ENCODE measurements around the gene ERI3. TPM values are rescaled to one million over a fixed set of nuclear protein-coding genes. Genes with fewer than 3 reads are reported as not detected.

The ERI3 gene
- total and polyA plus RNA-seq, 2 of the 4 experiments (the other 2 are of a cell fraction) = 56.6 to 70.9 TPM

GRCh38 chr1:44227211-44227610 is 127.8 kb downstream of the ERI3 start:
- Histone ChIP-seq H2BK15ac (ENCODE audit: low read depth, low read length) (no peak overlapping the region), H2BK120ac (ENCODE audit: low read depth, low read length) (no peak overlapping the region), H4K5ac (ENCODE audit: low read depth, low read length) (no peak overlapping the region), H3K9me3 (ENCODE audit: control insufficient read depth, insufficient read depth, low read length) (no peaks in the 10 kb centered on the region), H3K9me1 (ENCODE audit: insufficient read depth, low read length) (peaks cover 5% of the 10 kb centered on the region; the same call in 1 of the 2 replicates), H3K4me2 (ENCODE audit: low read depth, low read length) (no peak overlapping the region), H3K79me1 (ENCODE audit: low read depth in 1 of 2, low read length in 2 of 2) (no peaks in the 10 kb centered on the region; a peak in 1 of 4 replicates), H3K4me1 (ENCODE audit: control insufficient read depth, insufficient read depth, low read length) (no peaks in the 10 kb centered on the region), H4K8ac (ENCODE audit: low read depth in 2 of 2, low read length in 2 of 2) (no peak overlapping the region), H3K4me3 (ENCODE audit: insufficient read depth, low read depth, low read length) (no peak overlapping the region), H3K27ac (ENCODE audit: insufficient read depth, low read length) (no peak overlapping the region), H4K91ac (ENCODE audit: insufficient read depth, low read depth, low read length) (no peak overlapping the region), H2AFZ (replicated peaks; ENCODE audit: low read length, poor library complexity) (no peak overlapping the region), H3K4ac (ENCODE audit: low read depth, low read length) (no peak overlapping the region), H3K27me3 (ENCODE audit: control insufficient read depth, insufficient read depth, low read length) (no peaks in the 10 kb centered on the region), H2BK20ac (ENCODE audit: low read depth, low read length) (no peak overlapping the region), H2AK5ac (ENCODE audit: low read depth, low read length) (no peak overlapping the region), H2AK9ac (replicated peaks; ENCODE audit: low read depth, low read length, poor library complexity) (no peak overlapping the region), H2BK5ac (ENCODE audit: low read depth, low read length, poor library complexity, severe bottlenecking) (no peak overlapping the region), H3K18ac (ENCODE audit: low read depth, low read length) (no peak overlapping the region), H3K36me3 (ENCODE audit: control insufficient read depth, insufficient read depth, low read length) (peaks cover 6% of the 10 kb centered on the region; the same call in 1 of the 2 replicates), H3K23ac (ENCODE audit: low read depth, low read length) (no peak overlapping the region), H4K20me1 (ENCODE audit: insufficient read depth, low read length) (no peaks in the 10 kb centered on the region), H3K9ac (ENCODE audit: low read depth, low read length) (no peak overlapping the region), H3K14ac (replicated peaks; ENCODE audit: low read depth, low read length) (no peak overlapping the region), H3K56ac (ENCODE audit: extremely low read depth, insufficient read depth, low read length) (no peak overlapping the region)
- intact Hi-C loops (cut with micrococcal nuclease) (no loop called here), in situ Hi-C loops (cut with MboI; ENCODE audit: low sequenced_read_pairs) (no loop called here), dilution Hi-C loops (cut with HindIII; ENCODE audit: low sequenced_read_pairs, unreplicated experiment) (no loop called here)
- ChIA-PET POLR2A (ENCODE audit: unreplicated experiment) (no interaction called here), CTCF (no interaction called here)
- ATAC-seq (ENCODE audit: low read depth) (no peak), DNase-seq (no peak)
- TF ChIP-seq BHLHE40 (IDR thresholded peaks at IDR 0.05; ENCODE audit: low read depth, low read length) (no peak), RAD21 (IDR thresholded peaks at IDR 0.05; ENCODE audit: low read length) (no peak), CHD1 (IDR thresholded peaks at IDR 0.05; ENCODE audit: low read depth, low read length) (no peak), FOS (IDR thresholded peaks at IDR 0.05; ENCODE audit: low read depth, low read length) (no peak), CEBPB (IDR thresholded peaks at IDR 0.05; ENCODE audit: low read depth, low read length) (no peak), CTCF (conservative IDR thresholded peaks at IDR 0.05; ENCODE audit: low read depth, low read length) (no peak), MAZ (IDR thresholded peaks at IDR 0.05; ENCODE audit: borderline replicate concordance, low read depth, low read length) (no peak), RFX5 (IDR thresholded peaks at IDR 0.05; ENCODE audit: low read depth, low read length) (no peak), NFE2L2 (IDR thresholded peaks at IDR 0.05; ENCODE audit: low read depth, low read length) (no peak), MAFK (IDR thresholded peaks at IDR 0.05; ENCODE audit: low read depth, low read length) (no peak), RCOR1 (IDR thresholded peaks at IDR 0.05; ENCODE audit: insufficient replicate concordance, low read length) (no peak), MXI1 (IDR thresholded peaks at IDR 0.05; ENCODE audit: borderline replicate concordance, low read depth, low read length) (no peak), POLR2A (IDR thresholded peaks at IDR 0.05; ENCODE audit: low read depth, low read length) (no peak), SMC3 (IDR thresholded peaks at IDR 0.05; ENCODE audit: low read depth, low read length) (no peak)
- TF ChIP-seq, protein P1, sequence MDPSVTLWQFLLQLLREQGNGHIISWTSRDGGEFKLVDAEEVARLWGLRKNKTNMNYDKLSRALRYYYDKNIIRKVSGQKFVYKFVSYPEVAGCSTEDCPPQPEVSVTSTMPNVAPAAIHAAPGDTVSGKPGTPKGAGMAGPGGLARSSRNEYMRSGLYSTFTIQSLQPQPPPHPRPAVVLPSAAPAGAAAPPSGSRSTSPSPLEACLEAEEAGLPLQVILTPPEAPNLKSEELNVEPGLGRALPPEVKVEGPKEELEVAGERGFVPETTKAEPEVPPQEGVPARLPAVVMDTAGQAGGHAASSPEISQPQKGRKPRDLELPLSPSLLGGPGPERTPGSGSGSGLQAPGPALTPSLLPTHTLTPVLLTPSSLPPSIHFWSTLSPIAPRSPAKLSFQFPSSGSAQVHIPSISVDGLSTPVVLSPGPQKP (IDR thresholded peaks at IDR 0.05; ENCODE audit: borderline replicate concordance, low read depth, low read length) = no peak
- TF ChIP-seq, protein P2, sequence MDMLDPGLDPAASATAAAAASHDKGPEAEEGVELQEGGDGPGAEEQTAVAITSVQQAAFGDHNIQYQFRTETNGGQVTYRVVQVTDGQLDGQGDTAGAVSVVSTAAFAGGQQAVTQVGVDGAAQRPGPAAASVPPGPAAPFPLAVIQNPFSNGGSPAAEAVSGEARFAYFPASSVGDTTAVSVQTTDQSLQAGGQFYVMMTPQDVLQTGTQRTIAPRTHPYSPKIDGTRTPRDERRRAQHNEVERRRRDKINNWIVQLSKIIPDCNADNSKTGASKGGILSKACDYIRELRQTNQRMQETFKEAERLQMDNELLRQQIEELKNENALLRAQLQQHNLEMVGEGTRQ (IDR thresholded peaks at IDR 0.05; ENCODE audit: low read depth, low read length) = no peak
- BruUV-seq (replicated peaks) = no TSS peak
- WGBS, 2 experiments (ENCODE audit: extremely low coverage in 2 of 2, insufficient read length in 1 of 2) = no CpG with 5 or more reads among the region's 1 CpG

Measured in IMR-90 (cell line).